HEK293 (cell line): ENCODE data around the gene RNPS1.

Experiments
- CTCF ChIA-PET: fragments of 350-600 bp; formaldehyde crosslinking; extraction: SDS; loops from one replicate; lab custom pipeline; 2021; ENCODE audit warnings: antibody characterized with exemption; lab: Yijun Ruan, JAX
- POLR2A ChIA-PET: fragments of 300-600 bp; formaldehyde crosslinking; extraction: SDS; loops from one replicate; lab custom pipeline; 2020; ENCODE audit warnings: antibody characterized with exemption, inconsistent platforms; lab: Yijun Ruan, JAX
- H3K27ac ChIP-seq: fragments of 200-500 bp; sonication (Bioruptor generic); 2 replicates; pipeline ENCODE4 v1.5.1; 2014; ENCODE audit warnings: low read depth, low read length, control low read depth, inconsistent platforms; ENCODE audit errors: extremely low read depth
- H3K36me3 ChIP-seq, 2 experiments: fragments of 200-500 bp in 1 of 2; sonication (Bioruptor generic) in 1 of 2; 1 replicate in 1 of 2; 2 replicates in 1 of 2; pipeline ENCODE4 v1.5.1; 2014 to 2017; ENCODE audit warnings: inconsistent platforms in 2 of 2, low read length in 2 of 2; ENCODE audit not compliant: control insufficient read depth in 2 of 2, insufficient read depth in 1 of 2
- H3K4me1 ChIP-seq: fragments of 200-500 bp; sonication (Bioruptor generic); 2 replicates; pipeline ENCODE4 v1.5.1; 2014; ENCODE audit warnings: mild to moderate bottlenecking, low read length, inconsistent platforms; ENCODE audit not compliant: control insufficient read depth, insufficient read depth
- H3K4me3 ChIP-seq: 2 replicates; pipeline ENCODE4 v1.5.1; 2011; ENCODE audit warnings: low read depth, mild to moderate bottlenecking, control low read depth, low read length, moderate library complexity
- H3K9me3 ChIP-seq: fragments of 200-500 bp; sonication (Bioruptor generic); 2 replicates; pipeline ENCODE4 v1.5.1; 2014; ENCODE audit warnings: low read depth, low read length, inconsistent platforms; ENCODE audit not compliant: control insufficient read depth, insufficient read depth
- GFI1B ChIP-seq: fragments of 450-650 bp; formaldehyde crosslinking; IDR thresholded peaks from 2 replicates; pipeline ENCODE4 v1.5.1; 2016; ENCODE audit warnings: missing biosample characterization, missing genetic modification characterization
- RBAK ChIP-seq: fragments of 450-650 bp; formaldehyde crosslinking; IDR thresholded peaks from 2 replicates; pipeline ENCODE4 v1.5.1; 2016; ENCODE audit warnings: missing biosample characterization, missing genetic modification characterization
- SCRT1 ChIP-seq: fragments of 450-650 bp; formaldehyde crosslinking; IDR thresholded peaks from 2 replicates; pipeline ENCODE4 v1.5.1; 2016; ENCODE audit warnings: missing biosample characterization, missing genetic modification characterization, borderline replicate concordance
- SP2 ChIP-seq: fragments of 450-650 bp; formaldehyde crosslinking; IDR thresholded peaks from 2 replicates; pipeline ENCODE4 v1.5.1; 2016; ENCODE audit warnings: missing biosample characterization, missing genetic modification characterization
- ZNF133 ChIP-seq: fragments of 450-650 bp; formaldehyde crosslinking; IDR thresholded peaks from 2 replicates; pipeline ENCODE4 v1.5.1; 2016; ENCODE audit warnings: missing biosample characterization, missing genetic modification characterization
- ZNF140 ChIP-seq: fragments of 450-650 bp; formaldehyde crosslinking; IDR thresholded peaks from 2 replicates; pipeline ENCODE4 v1.5.1; 2016; ENCODE audit warnings: missing biosample characterization, missing genetic modification characterization
- ZNF202 ChIP-seq: fragments of 450-650 bp; formaldehyde crosslinking; IDR thresholded peaks from 2 replicates; pipeline ENCODE4 v1.5.1; 2016; ENCODE audit warnings: missing biosample characterization, missing genetic modification characterization, borderline replicate concordance
- ZNF211 ChIP-seq: fragments of 450-650 bp; formaldehyde crosslinking; IDR thresholded peaks from 2 replicates; pipeline ENCODE4 v1.5.1; 2016; ENCODE audit warnings: low read depth, missing biosample characterization, missing genetic modification characterization
- ZNF426 ChIP-seq: fragments of 450-650 bp; formaldehyde crosslinking; IDR thresholded peaks from 2 replicates; pipeline ENCODE4 v1.5.1; 2017; ENCODE audit warnings: missing biosample characterization, missing genetic modification characterization, mild to moderate bottlenecking, inconsistent platforms, moderate library complexity
- ZNF558 ChIP-seq: fragments of 450-650 bp; formaldehyde crosslinking; IDR thresholded peaks from 2 replicates; pipeline ENCODE4 v1.5.1; 2016; ENCODE audit warnings: missing biosample characterization, missing genetic modification characterization
- ZNF596 ChIP-seq: fragments of 450-650 bp; IDR thresholded peaks from 2 replicates; pipeline ENCODE4 v1.5.0; 2018; ENCODE audit warnings: missing biosample characterization, mild to moderate bottlenecking, missing genetic modification characterization, moderate library complexity
- TF ChIP-seq, protein P1 (sequence below): fragments of 450-650 bp; formaldehyde crosslinking; IDR thresholded peaks from 2 replicates; pipeline ENCODE4 v1.5.1; 2016; ENCODE audit warnings: missing biosample characterization, missing genetic modification characterization
- TF ChIP-seq, protein P2 (sequence below): fragments of 450-650 bp; formaldehyde crosslinking; conservative IDR thresholded peaks from 2 replicates; pipeline ENCODE4 v1.5.1; 2016; ENCODE audit warnings: low read depth, missing biosample characterization, missing genetic modification characterization
- TF ChIP-seq, protein P3 (sequence below): fragments of 450-650 bp; formaldehyde crosslinking; IDR thresholded peaks from 2 replicates; pipeline ENCODE4 v1.5.1; 2016; ENCODE audit warnings: missing biosample characterization, missing genetic modification characterization
- TF ChIP-seq, protein P4 (sequence below): fragments of 450-650 bp; formaldehyde crosslinking; IDR thresholded peaks from 2 replicates; pipeline ENCODE4 v1.5.1; 2016; ENCODE audit warnings: missing biosample characterization, missing genetic modification characterization

Gene RNPS1

DNA sequence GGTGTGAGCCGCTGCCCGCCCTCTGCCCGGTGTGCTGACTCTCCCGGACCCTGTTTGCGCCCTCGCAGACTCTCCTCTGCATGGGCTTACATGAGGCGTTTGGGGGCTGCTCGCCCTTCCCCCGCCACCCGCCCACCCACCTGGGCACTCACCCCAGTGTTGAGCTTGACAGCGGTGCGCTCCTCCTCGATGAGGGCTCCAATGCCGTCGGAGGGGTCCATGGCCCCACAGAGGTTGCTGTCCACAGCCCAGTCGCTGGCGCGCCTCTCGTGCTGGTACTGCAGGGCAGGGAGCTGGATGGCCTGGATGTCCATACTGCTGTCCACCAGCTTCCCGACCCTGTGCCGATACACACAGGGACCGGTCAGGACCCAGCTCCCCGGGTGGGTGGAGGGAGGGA lies 21.4 kb upstream of the RNPS1 start (continued):
- TF ChIP-seq, protein P1, sequence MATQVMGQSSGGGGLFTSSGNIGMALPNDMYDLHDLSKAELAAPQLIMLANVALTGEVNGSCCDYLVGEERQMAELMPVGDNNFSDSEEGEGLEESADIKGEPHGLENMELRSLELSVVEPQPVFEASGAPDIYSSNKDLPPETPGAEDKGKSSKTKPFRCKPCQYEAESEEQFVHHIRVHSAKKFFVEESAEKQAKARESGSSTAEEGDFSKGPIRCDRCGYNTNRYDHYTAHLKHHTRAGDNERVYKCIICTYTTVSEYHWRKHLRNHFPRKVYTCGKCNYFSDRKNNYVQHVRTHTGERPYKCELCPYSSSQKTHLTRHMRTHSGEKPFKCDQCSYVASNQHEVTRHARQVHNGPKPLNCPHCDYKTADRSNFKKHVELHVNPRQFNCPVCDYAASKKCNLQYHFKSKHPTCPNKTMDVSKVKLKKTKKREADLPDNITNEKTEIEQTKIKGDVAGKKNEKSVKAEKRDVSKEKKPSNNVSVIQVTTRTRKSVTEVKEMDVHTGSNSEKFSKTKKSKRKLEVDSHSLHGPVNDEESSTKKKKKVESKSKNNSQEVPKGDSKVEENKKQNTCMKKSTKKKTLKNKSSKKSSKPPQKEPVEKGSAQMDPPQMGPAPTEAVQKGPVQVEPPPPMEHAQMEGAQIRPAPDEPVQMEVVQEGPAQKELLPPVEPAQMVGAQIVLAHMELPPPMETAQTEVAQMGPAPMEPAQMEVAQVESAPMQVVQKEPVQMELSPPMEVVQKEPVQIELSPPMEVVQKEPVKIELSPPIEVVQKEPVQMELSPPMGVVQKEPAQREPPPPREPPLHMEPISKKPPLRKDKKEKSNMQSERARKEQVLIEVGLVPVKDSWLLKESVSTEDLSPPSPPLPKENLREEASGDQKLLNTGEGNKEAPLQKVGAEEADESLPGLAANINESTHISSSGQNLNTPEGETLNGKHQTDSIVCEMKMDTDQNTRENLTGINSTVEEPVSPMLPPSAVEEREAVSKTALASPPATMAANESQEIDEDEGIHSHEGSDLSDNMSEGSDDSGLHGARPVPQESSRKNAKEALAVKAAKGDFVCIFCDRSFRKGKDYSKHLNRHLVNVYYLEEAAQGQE (tag by site-specific recombination), result no peak
- TF ChIP-seq GFI1B (tag by site-specific recombination) (no peak), ZNF133 (tag by site-specific recombination) (no peak)
- TF ChIP-seq, protein P2, sequence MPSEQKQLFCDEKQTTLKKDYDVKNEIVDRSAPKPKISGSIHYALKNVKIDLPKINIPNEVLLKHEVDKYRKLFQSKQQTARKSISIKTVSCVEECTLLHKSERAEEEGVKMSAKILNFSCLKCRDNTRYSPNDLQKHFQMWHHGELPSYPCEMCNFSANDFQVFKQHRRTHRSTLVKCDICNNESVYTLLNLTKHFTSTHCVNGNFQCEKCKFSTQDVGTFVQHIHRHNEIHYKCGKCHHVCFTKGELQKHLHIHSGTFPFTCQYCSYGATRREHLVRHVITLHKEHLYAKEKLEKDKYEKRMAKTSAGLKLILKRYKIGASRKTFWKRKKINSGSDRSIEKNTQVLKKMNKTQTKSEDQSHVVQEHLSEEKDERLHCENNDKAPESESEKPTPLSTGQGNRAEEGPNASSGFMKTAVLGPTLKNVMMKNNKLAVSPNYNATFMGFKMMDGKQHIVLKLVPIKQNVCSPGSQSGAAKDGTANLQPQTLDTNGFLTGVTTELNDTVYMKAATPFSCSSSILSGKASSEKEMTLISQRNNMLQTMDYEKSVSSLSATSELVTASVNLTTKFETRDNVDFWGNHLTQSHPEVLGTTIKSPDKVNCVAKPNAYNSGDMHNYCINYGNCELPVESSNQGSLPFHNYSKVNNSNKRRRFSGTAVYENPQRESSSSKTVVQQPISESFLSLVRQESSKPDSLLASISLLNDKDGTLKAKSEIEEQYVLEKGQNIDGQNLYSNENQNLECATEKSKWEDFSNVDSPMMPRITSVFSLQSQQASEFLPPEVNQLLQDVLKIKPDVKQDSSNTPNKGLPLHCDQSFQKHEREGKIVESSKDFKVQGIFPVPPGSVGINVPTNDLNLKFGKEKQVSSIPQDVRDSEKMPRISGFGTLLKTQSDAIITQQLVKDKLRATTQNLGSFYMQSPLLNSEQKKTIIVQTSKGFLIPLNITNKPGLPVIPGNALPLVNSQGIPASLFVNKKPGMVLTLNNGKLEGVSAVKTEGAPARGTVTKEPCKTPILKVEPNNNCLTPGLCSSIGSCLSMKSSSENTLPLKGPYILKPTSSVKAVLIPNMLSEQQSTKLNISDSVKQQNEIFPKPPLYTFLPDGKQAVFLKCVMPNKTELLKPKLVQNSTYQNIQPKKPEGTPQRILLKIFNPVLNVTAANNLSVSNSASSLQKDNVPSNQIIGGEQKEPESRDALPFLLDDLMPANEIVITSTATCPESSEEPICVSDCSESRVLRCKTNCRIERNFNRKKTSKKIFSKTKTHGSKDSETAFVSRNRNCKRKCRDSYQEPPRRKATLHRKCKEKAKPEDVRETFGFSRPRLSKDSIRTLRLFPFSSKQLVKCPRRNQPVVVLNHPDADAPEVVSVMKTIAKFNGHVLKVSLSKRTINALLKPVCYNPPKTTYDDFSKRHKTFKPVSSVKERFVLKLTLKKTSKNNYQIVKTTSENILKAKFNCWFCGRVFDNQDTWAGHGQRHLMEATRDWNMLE (tag by site-specific recombination), result no peak

DNA sequence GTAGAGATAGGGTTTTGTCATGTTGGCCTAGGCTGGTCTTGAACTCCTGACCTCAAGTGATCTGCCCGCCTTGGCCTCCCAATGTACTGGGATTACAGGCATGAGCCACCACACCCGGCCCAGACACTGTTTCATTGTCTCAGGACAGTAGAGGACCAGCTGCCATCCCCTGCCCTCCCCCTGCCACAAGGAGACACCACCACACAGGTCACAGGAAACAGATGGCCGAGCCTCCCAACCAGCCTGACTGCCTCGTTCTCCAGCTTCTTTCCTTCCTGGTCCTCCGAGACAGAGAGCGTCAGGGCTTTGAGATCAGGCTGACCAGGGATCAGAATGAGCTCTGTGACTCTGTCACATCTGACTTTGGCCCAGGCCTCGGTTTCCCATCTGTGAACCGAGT lies 20.8 kb upstream of the RNPS1 start:
- Histone ChIP-seq H3K4me1 (no peaks in the 10 kb centered on the region), H3K4me3 (no peak overlapping the region), H3K36me3 (peaks cover 3 to 32% of the 10 kb centered on the region in 2 experiments; a peak in 2 of 3 replicates), H3K9me3 (no peaks in the 10 kb centered on the region), H3K27ac (no peak overlapping the region)
- ChIA-PET POLR2A (no interaction called here), CTCF (interaction anchor here (0.5 to 0.9 kb wide), 3 partner anchors 37 to 253 kb away, joined by 3 read pairs; no protein-coding TSS in a partner anchor)
- no peak for TF ChIP-seq ZNF558 (tag by site-specific recombination)
- TF ChIP-seq, protein P3, sequence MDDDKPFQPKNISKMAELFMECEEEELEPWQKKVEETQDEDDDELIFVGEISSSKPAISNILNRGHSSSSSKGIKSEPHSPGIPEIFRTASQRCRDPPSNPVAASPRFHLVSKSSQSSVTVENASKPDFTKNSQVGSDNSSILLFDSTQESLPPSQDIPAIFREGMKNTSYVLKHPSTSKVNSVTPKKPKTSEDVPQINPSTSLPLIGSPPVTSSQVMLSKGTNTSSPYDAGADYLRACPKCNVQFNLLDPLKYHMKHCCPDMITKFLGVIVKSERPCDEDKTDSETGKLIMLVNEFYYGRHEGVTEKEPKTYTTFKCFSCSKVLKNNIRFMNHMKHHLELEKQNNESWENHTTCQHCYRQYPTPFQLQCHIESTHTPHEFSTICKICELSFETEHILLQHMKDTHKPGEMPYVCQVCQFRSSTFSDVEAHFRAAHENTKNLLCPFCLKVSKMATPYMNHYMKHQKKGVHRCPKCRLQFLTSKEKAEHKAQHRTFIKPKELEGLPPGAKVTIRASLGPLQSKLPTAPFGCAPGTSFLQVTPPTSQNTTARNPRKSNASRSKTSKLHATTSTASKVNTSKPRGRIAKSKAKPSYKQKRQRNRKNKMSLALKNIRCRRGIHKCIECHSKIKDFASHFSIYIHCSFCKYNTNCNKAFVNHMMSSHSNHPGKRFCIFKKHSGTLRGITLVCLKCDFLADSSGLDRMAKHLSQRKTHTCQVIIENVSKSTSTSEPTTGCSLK (tag by site-specific recombination), result no peak
- no peak for TF ChIP-seq SP2 (tag by site-specific recombination)
- TF ChIP-seq SCRT1 (tag by site-specific recombination), result no peak
- TF ChIP-seq ZNF211 (tag by site-specific recombination), result no peak
- TF ChIP-seq, protein P4, sequence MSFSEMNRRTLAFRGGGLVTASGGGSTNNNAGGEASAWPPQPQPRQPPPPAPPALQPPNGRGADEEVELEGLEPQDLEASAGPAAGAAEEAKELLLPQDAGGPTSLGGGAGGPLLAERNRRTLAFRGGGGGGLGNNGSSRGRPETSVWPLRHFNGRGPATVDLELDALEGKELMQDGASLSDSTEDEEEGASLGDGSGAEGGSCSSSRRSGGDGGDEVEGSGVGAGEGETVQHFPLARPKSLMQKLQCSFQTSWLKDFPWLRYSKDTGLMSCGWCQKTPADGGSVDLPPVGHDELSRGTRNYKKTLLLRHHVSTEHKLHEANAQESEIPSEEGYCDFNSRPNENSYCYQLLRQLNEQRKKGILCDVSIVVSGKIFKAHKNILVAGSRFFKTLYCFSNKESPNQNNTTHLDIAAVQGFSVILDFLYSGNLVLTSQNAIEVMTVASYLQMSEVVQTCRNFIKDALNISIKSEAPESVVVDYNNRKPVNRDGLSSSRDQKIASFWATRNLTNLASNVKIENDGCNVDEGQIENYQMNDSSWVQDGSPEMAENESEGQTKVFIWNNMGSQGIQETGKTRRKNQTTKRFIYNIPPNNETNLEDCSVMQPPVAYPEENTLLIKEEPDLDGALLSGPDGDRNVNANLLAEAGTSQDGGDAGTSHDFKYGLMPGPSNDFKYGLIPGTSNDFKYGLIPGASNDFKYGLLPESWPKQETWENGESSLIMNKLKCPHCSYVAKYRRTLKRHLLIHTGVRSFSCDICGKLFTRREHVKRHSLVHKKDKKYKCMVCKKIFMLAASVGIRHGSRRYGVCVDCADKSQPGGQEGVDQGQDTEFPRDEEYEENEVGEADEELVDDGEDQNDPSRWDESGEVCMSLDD (tag by site-specific recombination), result no peak
- TF ChIP-seq ZNF426 (tag by site-specific recombination), result no peak
- no peak for TF ChIP-seq RBAK
- no peak for TF ChIP-seq ZNF140 (tag by site-specific recombination)
- TF ChIP-seq ZNF596 (tag by site-specific recombination), result no peak
- TF ChIP-seq ZNF202 (tag by site-specific recombination), result no peak
